ENCODE data around the gene CREB5.

DNA sequence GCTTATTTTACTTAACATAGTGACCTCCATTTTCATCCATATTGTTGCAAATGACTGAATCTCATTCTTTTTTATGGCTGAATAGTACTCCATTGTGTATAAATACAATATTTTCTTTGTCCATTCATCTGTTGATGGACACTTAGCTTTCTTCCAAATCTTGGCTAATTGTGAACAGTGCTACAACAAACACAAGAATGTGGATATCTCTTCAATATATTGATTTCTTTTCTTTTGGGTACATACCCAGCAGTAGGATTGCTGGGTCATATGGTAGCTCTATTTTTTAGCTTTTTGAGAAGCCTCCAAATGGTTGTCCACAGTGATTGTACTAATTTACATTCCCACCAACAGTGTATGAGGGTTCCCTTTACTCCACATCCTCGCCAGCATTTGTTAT lies 58.0 kb downstream of the CREB5 start:
- no peak for TF ChIP-seq FOXK1 (CRISPR knock-in tag; IDR thresholded peaks at IDR 0.05)
- TF ChIP-seq NR2C2 (CRISPR knock-in tag; IDR thresholded peaks at IDR 0.05) = no peak
- TF ChIP-seq, protein P1, sequence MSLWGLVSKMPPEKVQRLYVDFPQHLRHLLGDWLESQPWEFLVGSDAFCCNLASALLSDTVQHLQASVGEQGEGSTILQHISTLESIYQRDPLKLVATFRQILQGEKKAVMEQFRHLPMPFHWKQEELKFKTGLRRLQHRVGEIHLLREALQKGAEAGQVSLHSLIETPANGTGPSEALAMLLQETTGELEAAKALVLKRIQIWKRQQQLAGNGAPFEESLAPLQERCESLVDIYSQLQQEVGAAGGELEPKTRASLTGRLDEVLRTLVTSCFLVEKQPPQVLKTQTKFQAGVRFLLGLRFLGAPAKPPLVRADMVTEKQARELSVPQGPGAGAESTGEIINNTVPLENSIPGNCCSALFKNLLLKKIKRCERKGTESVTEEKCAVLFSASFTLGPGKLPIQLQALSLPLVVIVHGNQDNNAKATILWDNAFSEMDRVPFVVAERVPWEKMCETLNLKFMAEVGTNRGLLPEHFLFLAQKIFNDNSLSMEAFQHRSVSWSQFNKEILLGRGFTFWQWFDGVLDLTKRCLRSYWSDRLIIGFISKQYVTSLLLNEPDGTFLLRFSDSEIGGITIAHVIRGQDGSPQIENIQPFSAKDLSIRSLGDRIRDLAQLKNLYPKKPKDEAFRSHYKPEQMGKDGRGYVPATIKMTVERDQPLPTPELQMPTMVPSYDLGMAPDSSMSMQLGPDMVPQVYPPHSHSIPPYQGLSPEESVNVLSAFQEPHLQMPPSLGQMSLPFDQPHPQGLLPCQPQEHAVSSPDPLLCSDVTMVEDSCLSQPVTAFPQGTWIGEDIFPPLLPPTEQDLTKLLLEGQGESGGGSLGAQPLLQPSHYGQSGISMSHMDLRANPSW (CRISPR knock-in tag; conservative IDR thresholded peaks at IDR 0.05; ENCODE audit: low read depth) = no peak
- TF ChIP-seq, protein P2, sequence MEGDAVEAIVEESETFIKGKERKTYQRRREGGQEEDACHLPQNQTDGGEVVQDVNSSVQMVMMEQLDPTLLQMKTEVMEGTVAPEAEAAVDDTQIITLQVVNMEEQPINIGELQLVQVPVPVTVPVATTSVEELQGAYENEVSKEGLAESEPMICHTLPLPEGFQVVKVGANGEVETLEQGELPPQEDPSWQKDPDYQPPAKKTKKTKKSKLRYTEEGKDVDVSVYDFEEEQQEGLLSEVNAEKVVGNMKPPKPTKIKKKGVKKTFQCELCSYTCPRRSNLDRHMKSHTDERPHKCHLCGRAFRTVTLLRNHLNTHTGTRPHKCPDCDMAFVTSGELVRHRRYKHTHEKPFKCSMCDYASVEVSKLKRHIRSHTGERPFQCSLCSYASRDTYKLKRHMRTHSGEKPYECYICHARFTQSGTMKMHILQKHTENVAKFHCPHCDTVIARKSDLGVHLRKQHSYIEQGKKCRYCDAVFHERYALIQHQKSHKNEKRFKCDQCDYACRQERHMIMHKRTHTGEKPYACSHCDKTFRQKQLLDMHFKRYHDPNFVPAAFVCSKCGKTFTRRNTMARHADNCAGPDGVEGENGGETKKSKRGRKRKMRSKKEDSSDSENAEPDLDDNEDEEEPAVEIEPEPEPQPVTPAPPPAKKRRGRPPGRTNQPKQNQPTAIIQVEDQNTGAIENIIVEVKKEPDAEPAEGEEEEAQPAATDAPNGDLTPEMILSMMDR (IDR thresholded peaks at IDR 0.05) = no peak
- TF ChIP-seq JUN (CRISPR knock-in tag; IDR thresholded peaks at IDR 0.05) = no peak
- TF ChIP-seq, protein P3, sequence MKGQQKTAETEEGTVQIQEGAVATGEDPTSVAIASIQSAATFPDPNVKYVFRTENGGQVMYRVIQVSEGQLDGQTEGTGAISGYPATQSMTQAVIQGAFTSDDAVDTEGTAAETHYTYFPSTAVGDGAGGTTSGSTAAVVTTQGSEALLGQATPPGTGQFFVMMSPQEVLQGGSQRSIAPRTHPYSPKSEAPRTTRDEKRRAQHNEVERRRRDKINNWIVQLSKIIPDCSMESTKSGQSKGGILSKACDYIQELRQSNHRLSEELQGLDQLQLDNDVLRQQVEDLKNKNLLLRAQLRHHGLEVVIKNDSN (CRISPR knock-in tag; IDR thresholded peaks at IDR 0.05) = no peak
- TF ChIP-seq, protein P4, sequence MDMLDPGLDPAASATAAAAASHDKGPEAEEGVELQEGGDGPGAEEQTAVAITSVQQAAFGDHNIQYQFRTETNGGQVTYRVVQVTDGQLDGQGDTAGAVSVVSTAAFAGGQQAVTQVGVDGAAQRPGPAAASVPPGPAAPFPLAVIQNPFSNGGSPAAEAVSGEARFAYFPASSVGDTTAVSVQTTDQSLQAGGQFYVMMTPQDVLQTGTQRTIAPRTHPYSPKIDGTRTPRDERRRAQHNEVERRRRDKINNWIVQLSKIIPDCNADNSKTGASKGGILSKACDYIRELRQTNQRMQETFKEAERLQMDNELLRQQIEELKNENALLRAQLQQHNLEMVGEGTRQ (CRISPR knock-in tag; IDR thresholded peaks at IDR 0.05) = no peak
- TF ChIP-seq, protein P5, sequence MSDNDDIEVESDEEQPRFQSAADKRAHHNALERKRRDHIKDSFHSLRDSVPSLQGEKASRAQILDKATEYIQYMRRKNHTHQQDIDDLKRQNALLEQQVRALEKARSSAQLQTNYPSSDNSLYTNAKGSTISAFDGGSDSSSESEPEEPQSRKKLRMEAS (CRISPR knock-in tag; IDR thresholded peaks at IDR 0.05) = no peak
- TF ChIP-seq, protein P6, sequence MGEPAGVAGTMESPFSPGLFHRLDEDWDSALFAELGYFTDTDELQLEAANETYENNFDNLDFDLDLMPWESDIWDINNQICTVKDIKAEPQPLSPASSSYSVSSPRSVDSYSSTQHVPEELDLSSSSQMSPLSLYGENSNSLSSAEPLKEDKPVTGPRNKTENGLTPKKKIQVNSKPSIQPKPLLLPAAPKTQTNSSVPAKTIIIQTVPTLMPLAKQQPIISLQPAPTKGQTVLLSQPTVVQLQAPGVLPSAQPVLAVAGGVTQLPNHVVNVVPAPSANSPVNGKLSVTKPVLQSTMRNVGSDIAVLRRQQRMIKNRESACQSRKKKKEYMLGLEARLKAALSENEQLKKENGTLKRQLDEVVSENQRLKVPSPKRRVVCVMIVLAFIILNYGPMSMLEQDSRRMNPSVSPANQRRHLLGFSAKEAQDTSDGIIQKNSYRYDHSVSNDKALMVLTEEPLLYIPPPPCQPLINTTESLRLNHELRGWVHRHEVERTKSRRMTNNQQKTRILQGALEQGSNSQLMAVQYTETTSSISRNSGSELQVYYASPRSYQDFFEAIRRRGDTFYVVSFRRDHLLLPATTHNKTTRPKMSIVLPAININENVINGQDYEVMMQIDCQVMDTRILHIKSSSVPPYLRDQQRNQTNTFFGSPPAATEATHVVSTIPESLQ (CRISPR knock-in tag; IDR thresholded peaks at IDR 0.05) = no peak
- no peak for TF ChIP-seq SP1 (CRISPR knock-in tag; conservative IDR thresholded peaks at IDR 0.05)
- no peak for TF ChIP-seq NR3C1 (CRISPR knock-in tag; conservative IDR thresholded peaks at IDR 0.05; ENCODE audit: low read depth)
- no peak for TF ChIP-seq CREM (CRISPR knock-in tag; IDR thresholded peaks at IDR 0.05)
- no peak for TF ChIP-seq CBFB (CRISPR knock-in tag; IDR thresholded peaks at IDR 0.05; ENCODE audit: low read depth)
- no peak for TF ChIP-seq ESRRA (CRISPR knock-in tag; IDR thresholded peaks at IDR 0.05; ENCODE audit: borderline replicate concordance)
